Midbrain (tissue), 1 donor: ENCODE measurements around the gene ATP6V0D1.
A peak's percentile ranks its signal among the peaks of the same experiment; 100 is the strongest.

ENCODE experiments used
- DNase-seq: peaks from one replicate; lab custom pipeline; 2025; lab: John Stamatoyannopoulos, UW

ATP6V0D1 gene

GRCh38 chr16:67407176-67407787 is 73.7 kb downstream of the ATP6V0D1 start:
- DNase-seq: no peak

GRCh38 chr16:67406111-67406971 is 74.6 kb downstream of the ATP6V0D1 start:
- DNase-seq: no peak

GRCh38 chr16:67405336-67405735 is 75.6 kb downstream of the ATP6V0D1 start:
- DNase-seq: no peak

DNA sequence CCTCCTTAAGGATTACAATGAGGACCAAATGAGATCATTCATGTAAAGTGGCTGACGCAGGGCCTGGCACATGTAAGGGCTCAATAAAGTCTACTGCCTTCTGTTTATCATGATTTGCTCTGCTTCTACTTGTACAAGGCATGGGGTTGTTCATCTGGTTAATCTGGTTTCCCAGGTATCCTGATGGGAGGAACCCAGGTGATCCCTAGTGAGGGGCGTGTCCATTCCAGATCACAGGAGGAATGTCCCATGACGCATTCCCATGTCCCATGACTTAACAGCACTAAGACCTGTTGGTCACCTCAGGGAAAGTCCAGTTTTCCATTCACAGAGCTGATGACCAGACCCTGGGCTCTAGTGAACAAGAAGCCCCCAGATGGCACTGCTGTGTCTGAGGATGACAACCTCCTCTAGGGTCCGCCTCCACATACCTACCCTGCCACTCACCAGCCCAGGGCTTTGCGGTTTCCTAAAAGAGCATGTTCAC is 76.2 kb downstream of the ATP6V0D1 start:
- no peak for DNase-seq

GRCh38 chr16:67403976-67404555 is 76.9 kb downstream of the ATP6V0D1 start:
- DNase-seq: no peak

GRCh38 chr16:67400901-67401300 is 80.1 kb downstream of the ATP6V0D1 start:
- no peak for DNase-seq

GRCh38 chr16:67399749-67400704 is 80.9 kb downstream of the ATP6V0D1 start:
- no peak for DNase-seq

GRCh38 chr16:67399218-67399733 is 81.7 kb downstream of the ATP6V0D1 start:
- DNase-seq: peak; percentile 52

GRCh38 chr16:67398546-67399217 is 82.3 kb downstream of the ATP6V0D1 start:
- no peak for DNase-seq

- DNase-seq: no peak
Observed at GRCh38 chr16:67397812-67398545, 83.0 kb downstream of the ATP6V0D1 start.

DNA sequence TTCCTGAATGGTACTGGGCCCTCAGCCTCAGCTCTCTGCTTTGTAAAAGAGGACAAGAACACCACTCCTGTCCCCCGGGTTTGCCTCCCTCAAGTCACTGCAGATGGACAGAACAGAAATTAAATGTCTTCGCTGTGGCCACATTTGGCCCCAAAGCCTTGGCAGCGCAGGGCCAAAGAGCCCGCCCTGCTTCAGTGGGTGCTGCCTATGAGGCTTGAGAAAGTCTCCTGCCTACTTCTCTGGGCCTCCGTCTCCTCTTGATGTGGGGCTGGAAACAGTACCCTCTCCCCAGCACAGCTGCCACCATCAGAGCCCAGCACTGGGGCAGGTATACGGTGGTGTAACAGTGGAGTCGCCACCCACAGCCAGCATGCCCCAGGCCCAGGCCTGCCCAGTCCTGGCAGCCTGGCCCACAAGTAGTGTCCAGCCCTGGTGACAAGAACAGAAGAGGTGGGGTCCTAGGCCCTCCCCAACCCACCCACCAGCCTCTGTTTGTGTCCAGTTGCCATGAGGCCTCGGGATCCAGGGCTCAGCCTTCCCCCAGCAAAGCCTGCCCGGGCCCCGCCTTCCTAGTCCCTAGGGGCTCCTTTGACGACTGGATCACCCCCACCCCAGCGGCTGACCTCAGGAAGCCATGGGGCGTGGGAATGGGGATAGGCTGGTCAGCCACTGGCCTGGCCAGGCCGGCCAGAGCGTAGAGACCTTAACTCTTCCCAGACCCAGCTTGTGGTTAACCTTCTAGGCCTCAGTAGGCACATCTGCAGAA is 83.7 kb downstream of the ATP6V0D1 start:
- no peak for DNase-seq

- DNase-seq: peak; percentile 25
Observed at GRCh38 chr16:67396159-67397035, 84.6 kb downstream of the ATP6V0D1 start.

DNA sequence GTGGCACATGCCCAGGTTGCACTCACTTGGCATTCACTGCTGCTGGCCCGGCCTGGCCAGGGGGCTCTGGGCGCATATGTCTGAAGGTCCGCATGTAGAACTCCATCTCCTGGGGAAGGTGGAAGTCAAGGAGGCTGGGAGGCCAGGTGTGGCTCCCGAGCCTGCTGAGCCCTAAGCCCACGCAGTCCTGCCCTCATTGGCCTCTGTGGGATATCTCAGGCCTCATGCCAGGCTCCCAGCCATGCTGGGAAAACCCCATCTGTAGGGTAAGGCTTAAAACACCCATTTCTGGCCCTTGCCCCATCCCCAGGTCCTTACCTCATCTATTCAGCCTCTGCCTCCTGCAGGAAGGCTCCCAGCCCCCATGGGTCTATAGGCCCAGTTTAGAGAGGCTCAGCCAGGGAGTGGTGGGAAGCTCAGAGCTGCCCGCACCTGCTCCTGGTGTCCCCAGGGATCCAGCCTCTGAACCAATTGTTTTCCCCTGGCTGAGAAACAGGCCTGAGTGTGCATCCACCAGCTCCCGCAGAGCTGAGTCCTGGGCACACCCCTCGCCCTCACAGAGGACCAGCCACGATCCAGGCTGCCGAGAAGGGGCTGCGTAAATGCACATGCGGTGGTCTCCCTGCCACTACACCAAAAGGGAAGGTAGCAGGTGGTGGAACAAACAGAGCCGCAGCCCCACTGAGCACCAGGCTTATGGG is 85.3 kb downstream of the ATP6V0D1 start:
- no peak for DNase-seq

- DNase-seq: no peak
Observed at GRCh38 chr16:67395105-67395457, 85.9 kb downstream of the ATP6V0D1 start.

DNA sequence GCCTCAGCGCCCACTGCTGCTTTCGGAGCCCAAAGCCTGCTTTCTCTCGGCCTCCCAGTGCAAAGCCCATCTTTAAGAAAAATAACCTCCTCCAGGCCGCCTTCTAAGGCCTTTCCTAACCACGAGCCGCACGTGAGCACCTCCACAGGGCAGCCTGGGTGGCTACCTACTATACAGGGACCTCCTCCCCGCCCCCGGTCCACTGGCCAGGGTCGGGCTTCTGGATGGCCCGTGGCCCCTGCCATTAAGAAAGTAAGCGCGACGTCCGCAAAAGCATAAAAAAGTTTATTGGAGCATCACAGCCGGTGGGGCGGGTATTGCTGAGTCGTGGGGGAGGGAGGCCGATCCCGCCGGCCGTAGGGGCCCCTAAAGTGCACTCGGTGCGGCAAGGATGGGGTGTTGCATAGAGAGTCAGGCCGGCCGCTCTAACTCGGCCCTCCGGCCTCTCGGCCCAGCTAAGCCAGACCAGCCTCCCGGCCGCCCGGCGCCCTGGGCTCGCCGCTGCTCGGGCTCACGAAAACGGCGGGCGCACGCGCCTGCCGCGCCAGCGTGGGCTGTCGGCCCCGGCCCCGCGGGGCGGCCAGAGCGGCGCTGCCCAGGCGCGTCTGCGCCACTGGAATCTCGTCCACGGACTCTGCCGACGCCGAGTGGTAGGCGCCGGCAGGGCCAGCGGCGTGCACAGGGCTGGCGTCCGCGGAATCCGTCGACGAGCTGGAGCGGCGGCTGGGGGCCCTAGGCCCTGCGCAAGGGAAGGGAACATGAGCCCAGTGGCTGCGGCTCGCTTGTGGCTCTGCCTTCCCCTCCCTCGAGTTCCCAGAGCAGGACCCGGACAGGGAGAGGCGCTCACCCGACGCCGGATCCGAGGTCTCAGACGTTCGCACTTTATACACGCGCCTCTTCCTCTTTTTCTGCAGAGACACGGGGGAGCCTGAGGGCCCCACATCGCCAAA is 86.5 kb downstream of the ATP6V0D1 start:
- no peak for DNase-seq

- DNase-seq: no peak
Observed at GRCh38 chr16:67393788-67394154, 87.2 kb downstream of the ATP6V0D1 start.
